ENCODE results near the gene FOXE1. TPM values are rescaled to one million over a fixed set of nuclear protein-coding genes. Genes with fewer than 3 reads are reported as not detected.

Gene FOXE1
- total and polyA plus RNA-seq, 12 donors, result 0.78 TPM; not detected in 11

GRCh38 chr9:97812247-97812543 is 40.8 kb upstream of the FOXE1 start:
- intact Hi-C loops (cut with DNase I), result no loop called here
- H3K4me1 ChIP-seq (replicated peaks in 1 of 2), result no peaks in the 10 kb centered on the region
- H3K9me3 ChIP-seq (replicated peaks in 1 of 3), result no peaks in the 10 kb centered on the region
- H3K27me3 ChIP-seq, result no peaks in the 10 kb centered on the region
- WGBS, 4 donors, result 55 to 64% (median 57%) methylated on average over 2 of the region's 2 CpGs
- H3K36me3 ChIP-seq (replicated peaks in 1 of 2), result no peaks in the 10 kb centered on the region
- no peak overlapping the region for H3K4me3 ChIP-seq
- H3K27ac ChIP-seq, result no peak overlapping the region
- DNase-seq, result no peak
- TF ChIP-seq CTCF (IDR thresholded peaks at IDR 0.05), result no peak
- TF ChIP-seq POLR2A (IDR thresholded peaks at IDR 0.05), result no peak

GRCh38 chr9:97813072-97813471 is 40.0 kb upstream of the FOXE1 start:
- intact Hi-C loops (cut with DNase I), result no loop called here
- Histone ChIP-seq H3K27ac (no peak overlapping the region), H3K36me3 (replicated peaks in 1 of 2) (no peaks in the 10 kb centered on the region), H3K9me3 (replicated peaks in 1 of 3) (no peaks in the 10 kb centered on the region), H3K4me1 (replicated peaks in 1 of 2) (no peaks in the 10 kb centered on the region), H3K27me3 (no peaks in the 10 kb centered on the region), H3K4me3 (no peak overlapping the region)
- TF ChIP-seq POLR2A (IDR thresholded peaks at IDR 0.05), result no peak
- no peak for TF ChIP-seq CTCF (IDR thresholded peaks at IDR 0.05)
- no peak for DNase-seq

- Histone ChIP-seq H3K27ac (no peak overlapping the region), H3K27me3 (peaks cover 19% of the 10 kb centered on the region), H3K4me1 (replicated peaks in 1 of 2) (no peaks in the 10 kb centered on the region), H3K9me3 (replicated peaks in 1 of 3) (no peaks in the 10 kb centered on the region), H3K36me3 (replicated peaks in 1 of 2) (no peaks in the 10 kb centered on the region), H3K4me3 (no peak overlapping the region)
- TF ChIP-seq CTCF (IDR thresholded peaks at IDR 0.05), result no peak
- TF ChIP-seq POLR2A (IDR thresholded peaks at IDR 0.05), result no peak
- intact Hi-C loops (cut with DNase I), result no loop called here
- 58 to 80% (median 66%) methylated on average over 1 of the region's 1 CpG for WGBS, 4 donors
- DNase-seq, result no peak
Observed at GRCh38 chr9:97819735-97820134, 33.3 kb upstream of the FOXE1 start.

- TF ChIP-seq CTCF (IDR thresholded peaks at IDR 0.05) (no peak), POLR2A (IDR thresholded peaks at IDR 0.05) (no peak)
- intact Hi-C loops (cut with DNase I), result no loop called here
- Histone ChIP-seq H3K9me3 (replicated peaks in 1 of 3) (no peaks in the 10 kb centered on the region), H3K27me3 (peaks cover 19% of the 10 kb centered on the region), H3K4me1 (replicated peaks in 1 of 2) (no peaks in the 10 kb centered on the region), H3K27ac (no peak overlapping the region), H3K4me3 (no peak overlapping the region), H3K36me3 (replicated peaks in 1 of 2) (no peaks in the 10 kb centered on the region)
- DNase-seq, result no peak
- 33 to 50% (median 36%) methylated on average over 1 of the region's 1 CpG for whole genome bisulfite sequencing, 4 donors
Observed at GRCh38 chr9:97820373-97820772, 32.7 kb upstream of the FOXE1 start.
